Ureter (tissue), 1 donor: ENCODE data around the gene NSUN4. TPM values are rescaled to one million over a fixed set of nuclear protein-coding genes. Genes with fewer than 3 reads are reported as not detected.
"Not testable (repeated sequence)": the region's sequence is repeated elsewhere in the genome, so short reads cannot be mapped to it uniquely, and the experiment has no call there.

Source experiments
- DNase-seq: peaks from one replicate; pipeline ENCODE4 v3.0.0-alpha.2; 2020; ENCODE audit warnings: low spot score
- total RNA-seq: library from RNA; stranded (reverse); gene quantifications from one replicate; pipeline ENCODE4 v1.2.4, GENCODE V29; 2023
- donor health status: DM: yes; HTN: yes; CAD: no.

The NSUN4 gene
- total RNA-seq, 1 donor from 2014 or later, result 45.0 TPM

GRCh38 chr1:46325285-46326076 is 15.1 kb upstream of the NSUN4 start:
- not testable (repeated sequence) for DNase-seq

GRCh38 chr1:46328182-46328581 is 12.4 kb upstream of the NSUN4 start:
- DNase-seq, result not testable (repeated sequence)

- DNase-seq, result not testable (repeated sequence)
Measured at GRCh38 chr1:46329807-46330206, 10.8 kb upstream of the NSUN4 start.

GRCh38 chr1:46330381-46330780 is 10.2 kb upstream of the NSUN4 start:
- not testable (repeated sequence) for DNase-seq

GRCh38 chr1:46331786-46332540 is 8.6 kb upstream of the NSUN4 start:
- DNase-seq, result not testable (repeated sequence)

- DNase-seq, result no peak
Measured at GRCh38 chr1:46333300-46334029, 7.1 kb upstream of the NSUN4 start.

- DNase-seq, result no peak
Measured at GRCh38 chr1:46334030-46334384, 6.6 kb upstream of the NSUN4 start.

- no peak for DNase-seq
Measured at GRCh38 chr1:46335081-46335480, 5.5 kb upstream of the NSUN4 start.

GRCh38 chr1:46337409-46337808 is 3.2 kb upstream of the NSUN4 start:
- not testable (repeated sequence) for DNase-seq

GRCh38 chr1:46341222-46342083 is 846 bp downstream of the NSUN4 start:
- DNase-seq, result no peak

GRCh38 chr1:46342084-46342656 is 1.6 kb downstream of the NSUN4 start:
- no peak for DNase-seq

GRCh38 chr1:46342677-46343350 is 2.2 kb downstream of the NSUN4 start:
- DNase-seq, result no peak

GRCh38 chr1:46343351-46343695 is 2.7 kb downstream of the NSUN4 start:
- no peak for DNase-seq

- DNase-seq, result no peak
Measured at GRCh38 chr1:46343705-46344104, 3.1 kb downstream of the NSUN4 start.

- DNase-seq, result no peak
Measured at GRCh38 chr1:46344481-46344880, 3.9 kb downstream of the NSUN4 start.

- DNase-seq, result no peak
Measured at GRCh38 chr1:46345281-46345680, 4.7 kb downstream of the NSUN4 start.

- DNase-seq, result no peak
Measured at GRCh38 chr1:46352363-46352762, 11.8 kb downstream of the NSUN4 start.

- not testable (repeated sequence) for DNase-seq
Measured at GRCh38 chr1:46355920-46356319, 15.3 kb downstream of the NSUN4 start.

GRCh38 chr1:46362158-46362557 is 21.6 kb downstream of the NSUN4 start:
- no peak for DNase-seq

- DNase-seq, result no peak
Measured at GRCh38 chr1:46363121-46363520, 22.5 kb downstream of the NSUN4 start.

GRCh38 chr1:46364612-46365011 is 24.0 kb downstream of the NSUN4 start:
- no peak for DNase-seq
